ENCODE results near the gene GPR55. TPM values are rescaled to one million over a fixed set of nuclear protein-coding genes. Genes with fewer than 3 reads are reported as not detected.

Gene GPR55
- total and polyA plus RNA-seq, 2 donors (not counting 1 experiment from before 2014, with no cell fraction given), result 3.0 to 4.1 TPM

DNA sequence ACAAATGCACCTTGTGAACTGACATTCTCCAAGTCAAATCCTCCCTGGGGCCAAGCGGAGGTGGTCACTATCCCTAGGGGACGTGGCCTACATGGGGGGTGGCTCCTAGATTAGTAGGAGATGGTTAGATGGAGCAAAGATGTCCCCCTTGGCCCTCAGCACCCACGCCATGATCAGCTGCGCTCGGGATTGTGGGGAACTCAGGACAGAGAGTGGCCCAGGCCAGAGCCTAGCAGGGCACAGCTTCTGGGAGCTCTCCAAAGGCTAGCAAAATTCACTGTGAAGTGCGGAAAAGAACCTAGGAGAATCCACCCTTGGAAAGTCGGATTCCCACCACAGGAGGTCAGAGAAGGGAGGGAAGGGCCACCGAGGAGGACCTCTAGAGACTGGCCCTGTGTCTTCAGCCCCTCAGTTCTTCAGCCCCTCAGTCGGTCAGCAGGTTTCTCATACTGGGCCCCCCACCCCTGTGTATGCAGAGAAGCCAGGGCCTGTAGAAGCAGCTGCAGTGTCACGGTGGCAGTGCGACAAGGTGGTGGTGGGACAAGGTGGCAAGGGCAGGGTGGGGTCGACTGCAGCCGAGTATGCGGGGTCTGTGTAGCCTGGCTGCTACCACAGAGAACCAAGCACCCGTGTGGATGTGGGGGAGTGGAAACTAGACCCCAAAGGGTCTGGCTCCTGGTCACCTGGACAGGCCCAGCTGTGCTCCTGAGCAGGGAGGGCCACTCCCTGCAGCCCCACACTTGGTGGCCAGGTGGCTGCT is 18.4 kb downstream of the GPR55 start:
- Mint-ChIP-seq H3K27me3 (no peaks in the 10 kb centered on the region), H3K9me3 (ENCODE audit: insufficient read depth) (no peaks in the 10 kb centered on the region), H3K4me3 (no peak overlapping the region), H3K27ac (no peak overlapping the region), H3K4me1 (peaks cover 22% of the 10 kb centered on the region)
- ATAC-seq (ENCODE audit: low read depth) (no peak), DNase-seq (no peak)
- no peaks in the 10 kb centered on the region for H3K27me3 ChIP-seq (replicated peaks in 1 of 4; ENCODE audit: control extremely low read depth in 1 of 4, control insufficient read depth in 3 of 4, insufficient read depth in 4 of 4, low read length in 3 of 4)
- ChIA-PET POLR2A (interaction anchor here (0.6 kb wide), 1 partner anchor 526 kb away, joined by 7 read pairs; no protein-coding TSS in a partner anchor), CTCF (interaction anchor here (1.0 to 5.2 kb wide), 3 partner anchors 58 to 82 kb away, joined by 4 to 61 read pairs (median 8); no protein-coding TSS in a partner anchor)
- 97% methylated on average over 15 of the region's 15 CpGs for whole genome bisulfite sequencing (ENCODE audit: insufficient coverage)
- no peak overlapping the region for H3K4me3 ChIP-seq (ENCODE audit: control extremely low read depth in 1 of 5, extremely low read depth in 1 of 5, insufficient read depth in 1 of 5, low read depth in 2 of 5, low read length in 4 of 5)
- peaks cover 13 to 28% of the 10 kb centered on the region in 2 donors for H3K4me1 ChIP-seq (ENCODE audit: control insufficient read depth in 2 of 2, insufficient read depth in 2 of 2, low read length in 2 of 2)
- no peaks in the 10 kb centered on the region for H3K36me3 ChIP-seq (replicated peaks in 1 of 2; ENCODE audit: control extremely low read depth in 1 of 2, control insufficient read depth in 1 of 2, extremely low read depth in 1 of 2, insufficient read depth in 2 of 2, low read length in 1 of 2)
- H4K20me1 ChIP-seq (ENCODE audit: control insufficient read depth, insufficient read depth, low read length, poor library complexity, severe bottlenecking), result no peaks in the 10 kb centered on the region
- no peak overlapping the region for H2AFZ ChIP-seq (ENCODE audit: insufficient read depth, low read depth, low read length, poor library complexity, severe bottlenecking)
- H3K4me2 ChIP-seq (replicated peaks; ENCODE audit: low read depth, low read length, poor library complexity, severe bottlenecking), result no peak overlapping the region
- H3K27ac ChIP-seq (ENCODE audit: low read length in 2 of 2), result no peak overlapping the region
- TF ChIP-seq, protein P1, sequence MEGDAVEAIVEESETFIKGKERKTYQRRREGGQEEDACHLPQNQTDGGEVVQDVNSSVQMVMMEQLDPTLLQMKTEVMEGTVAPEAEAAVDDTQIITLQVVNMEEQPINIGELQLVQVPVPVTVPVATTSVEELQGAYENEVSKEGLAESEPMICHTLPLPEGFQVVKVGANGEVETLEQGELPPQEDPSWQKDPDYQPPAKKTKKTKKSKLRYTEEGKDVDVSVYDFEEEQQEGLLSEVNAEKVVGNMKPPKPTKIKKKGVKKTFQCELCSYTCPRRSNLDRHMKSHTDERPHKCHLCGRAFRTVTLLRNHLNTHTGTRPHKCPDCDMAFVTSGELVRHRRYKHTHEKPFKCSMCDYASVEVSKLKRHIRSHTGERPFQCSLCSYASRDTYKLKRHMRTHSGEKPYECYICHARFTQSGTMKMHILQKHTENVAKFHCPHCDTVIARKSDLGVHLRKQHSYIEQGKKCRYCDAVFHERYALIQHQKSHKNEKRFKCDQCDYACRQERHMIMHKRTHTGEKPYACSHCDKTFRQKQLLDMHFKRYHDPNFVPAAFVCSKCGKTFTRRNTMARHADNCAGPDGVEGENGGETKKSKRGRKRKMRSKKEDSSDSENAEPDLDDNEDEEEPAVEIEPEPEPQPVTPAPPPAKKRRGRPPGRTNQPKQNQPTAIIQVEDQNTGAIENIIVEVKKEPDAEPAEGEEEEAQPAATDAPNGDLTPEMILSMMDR (IDR thresholded peaks at IDR 0.05), result no peak
- no peak for TF ChIP-seq EZH2 (IDR thresholded peaks at IDR 0.05; ENCODE audit: borderline replicate concordance, insufficient read depth, low read depth, low read length, poor library complexity, severe bottlenecking)
- intact Hi-C loops (cut with micrococcal nuclease), result no loop called here
- no peak overlapping the region for H3K9ac ChIP-seq (ENCODE audit: low read length)
- H3K9me3 ChIP-seq (ENCODE audit: control extremely low read depth in 1 of 3, control insufficient read depth in 2 of 3, insufficient read depth in 1 of 3, low read length in 2 of 3), result no peaks in the 10 kb centered on the region
- H3K79me2 ChIP-seq (ENCODE audit: control insufficient read depth, insufficient read depth, low read length), result no peaks in the 10 kb centered on the region

Measured in B cell (primary cell).